ENCODE results near the gene ASB3.
"Not testable (repeated sequence)": the region's sequence is repeated elsewhere in the genome, so short reads cannot be mapped to it uniquely, and the experiment has no call there.

ASB3 gene

GRCh38 chr2:53740170-53740569 lies 46.6 kb downstream of the ASB3 start:
- DNase-seq (ENCODE audit: low read depth) = no peak
- no peak overlapping the region for H3K4me3 ChIP-seq (ENCODE audit: low read depth, low read length)
- peak; percentile 23 for TF ChIP-seq CTCF (IDR thresholded peaks at IDR 0.05; ENCODE audit: low read depth, low read length, missing control alignments)

GRCh38 chr2:53739032-53739431 lies 47.7 kb downstream of the ASB3 start:
- H3K4me3 ChIP-seq (ENCODE audit: low read depth, low read length) = no peak overlapping the region
- DNase-seq (ENCODE audit: low read depth) = no peak
- TF ChIP-seq CTCF (IDR thresholded peaks at IDR 0.05; ENCODE audit: low read depth, low read length, missing control alignments) = no peak

- DNase-seq (ENCODE audit: low read depth) = no peak
- TF ChIP-seq CTCF (IDR thresholded peaks at IDR 0.05; ENCODE audit: low read depth, low read length, missing control alignments) = no peak
- no peak overlapping the region for H3K4me3 ChIP-seq (ENCODE audit: low read depth, low read length)
Measured at GRCh38 chr2:53737091-53737490, 49.7 kb downstream of the ASB3 start.

- no peak for DNase-seq (ENCODE audit: low read depth)
- no peak overlapping the region for H3K4me3 ChIP-seq (ENCODE audit: low read depth, low read length)
- TF ChIP-seq CTCF (IDR thresholded peaks at IDR 0.05; ENCODE audit: low read depth, low read length, missing control alignments) = no peak
Measured at GRCh38 chr2:53729143-53729762, 57.5 kb downstream of the ASB3 start.

- TF ChIP-seq CTCF (IDR thresholded peaks at IDR 0.05; ENCODE audit: low read depth, low read length, missing control alignments) = no peak
- no peak for DNase-seq (ENCODE audit: low read depth)
- H3K4me3 ChIP-seq (ENCODE audit: low read depth, low read length) = no peak overlapping the region
Measured at GRCh38 chr2:53727921-53728320, 58.8 kb downstream of the ASB3 start.

- H3K4me3 ChIP-seq (ENCODE audit: low read depth, low read length) = no peak overlapping the region
- no peak for DNase-seq (ENCODE audit: low read depth)
- TF ChIP-seq CTCF (IDR thresholded peaks at IDR 0.05; ENCODE audit: low read depth, low read length, missing control alignments) = no peak
Measured at GRCh38 chr2:53725662-53726061, 61.1 kb downstream of the ASB3 start.

GRCh38 chr2:53724536-53724935 lies 62.2 kb downstream of the ASB3 start:
- DNase-seq (ENCODE audit: low read depth) = no peak
- no peak for TF ChIP-seq CTCF (IDR thresholded peaks at IDR 0.05; ENCODE audit: low read depth, low read length, missing control alignments)
- H3K4me3 ChIP-seq (ENCODE audit: low read depth, low read length) = no peak overlapping the region

- not testable (repeated sequence) for H3K4me3 ChIP-seq (ENCODE audit: low read depth, low read length); DNase-seq (ENCODE audit: low read depth)
Measured at GRCh38 chr2:53720944-53721343, 65.8 kb downstream of the ASB3 start.

All from GM12864 (cell line).